ENCODE data around the gene ZNF280D.

GRCh38 chr15:56733136-56734012 is at the start of gene ZNF280D:
- TF ChIP-seq POLR2AphosphoS5 (IDR thresholded peaks at IDR 0.05; ENCODE audit: low read depth, low read length) (no peak), POLR2A (IDR thresholded peaks at IDR 0.05; ENCODE audit: low read depth, low read length) (peak; percentile 62), SPI1 (IDR thresholded peaks at IDR 0.05; ENCODE audit: low read depth, low read length) (no peak)
